ENCODE measurements around the gene ZC2HC1C. TPM values are rescaled to one million over a fixed set of nuclear protein-coding genes. Genes with fewer than 3 reads are reported as not detected.

Gene ZC2HC1C
- total and polyA plus RNA-seq, 2 of the 13 experiments (the other 11 are each of a cell fraction or from before 2014, with no cell fraction given) = 3.3 to 3.5 TPM

- TF ChIP-seq ATF7-NPFF (CRISPR knock-in tag; IDR thresholded peaks at IDR 0.05; ENCODE audit: low read depth) (no peak), ZNF256 (CRISPR knock-in tag; conservative IDR thresholded peaks at IDR 0.05) (no peak), TMF1 (CRISPR knock-in tag; IDR thresholded peaks at IDR 0.05; ENCODE audit: low read depth) (no peak), CCAR2 (optimal IDR thresholded peaks at IDR 0.05; ENCODE audit: low read depth, low read length) (no peak), ZNF891 (CRISPR knock-in tag; IDR thresholded peaks at IDR 0.05) (no peak), KMT2B (CRISPR knock-in tag; IDR thresholded peaks at IDR 0.05) (no peak), GTF3A (CRISPR knock-in tag; conservative IDR thresholded peaks at IDR 0.05) (no peak), RBM22 (optimal IDR thresholded peaks at IDR 0.05; ENCODE audit: low read length) (peak; percentile 16), SRY (CRISPR knock-in tag; IDR thresholded peaks at IDR 0.05) (no peak), ZNF354B (CRISPR knock-in tag; IDR thresholded peaks at IDR 0.05) (no peak), GATAD2A (CRISPR knock-in tag; IDR thresholded peaks at IDR 0.05) (peak; percentile 31; the same call in 1 of the 2 replicates), FOXA3 (CRISPR knock-in tag; IDR thresholded peaks at IDR 0.05) (no peak), ZNF841 (CRISPR knock-in tag; IDR thresholded peaks at IDR 0.05; ENCODE audit: borderline replicate concordance) (no peak), ZSCAN29 (CRISPR knock-in tag; conservative IDR thresholded peaks at IDR 0.05) (no peak), ZNF777 (CRISPR knock-in tag; IDR thresholded peaks at IDR 0.05) (no peak), CEBPZ (IDR thresholded peaks at IDR 0.05; ENCODE audit: low read length) (no peak), ZNF577 (CRISPR knock-in tag; IDR thresholded peaks at IDR 0.05; ENCODE audit: borderline replicate concordance, low read depth) (no peak), NR2F6 (IDR thresholded peaks at IDR 0.05) (no peak), NR2F6 (CRISPR knock-in tag; IDR thresholded peaks at IDR 0.05) (peak; percentile 26; the same call in 1 of the 2 replicates)
- TF ChIP-seq, protein P1, sequence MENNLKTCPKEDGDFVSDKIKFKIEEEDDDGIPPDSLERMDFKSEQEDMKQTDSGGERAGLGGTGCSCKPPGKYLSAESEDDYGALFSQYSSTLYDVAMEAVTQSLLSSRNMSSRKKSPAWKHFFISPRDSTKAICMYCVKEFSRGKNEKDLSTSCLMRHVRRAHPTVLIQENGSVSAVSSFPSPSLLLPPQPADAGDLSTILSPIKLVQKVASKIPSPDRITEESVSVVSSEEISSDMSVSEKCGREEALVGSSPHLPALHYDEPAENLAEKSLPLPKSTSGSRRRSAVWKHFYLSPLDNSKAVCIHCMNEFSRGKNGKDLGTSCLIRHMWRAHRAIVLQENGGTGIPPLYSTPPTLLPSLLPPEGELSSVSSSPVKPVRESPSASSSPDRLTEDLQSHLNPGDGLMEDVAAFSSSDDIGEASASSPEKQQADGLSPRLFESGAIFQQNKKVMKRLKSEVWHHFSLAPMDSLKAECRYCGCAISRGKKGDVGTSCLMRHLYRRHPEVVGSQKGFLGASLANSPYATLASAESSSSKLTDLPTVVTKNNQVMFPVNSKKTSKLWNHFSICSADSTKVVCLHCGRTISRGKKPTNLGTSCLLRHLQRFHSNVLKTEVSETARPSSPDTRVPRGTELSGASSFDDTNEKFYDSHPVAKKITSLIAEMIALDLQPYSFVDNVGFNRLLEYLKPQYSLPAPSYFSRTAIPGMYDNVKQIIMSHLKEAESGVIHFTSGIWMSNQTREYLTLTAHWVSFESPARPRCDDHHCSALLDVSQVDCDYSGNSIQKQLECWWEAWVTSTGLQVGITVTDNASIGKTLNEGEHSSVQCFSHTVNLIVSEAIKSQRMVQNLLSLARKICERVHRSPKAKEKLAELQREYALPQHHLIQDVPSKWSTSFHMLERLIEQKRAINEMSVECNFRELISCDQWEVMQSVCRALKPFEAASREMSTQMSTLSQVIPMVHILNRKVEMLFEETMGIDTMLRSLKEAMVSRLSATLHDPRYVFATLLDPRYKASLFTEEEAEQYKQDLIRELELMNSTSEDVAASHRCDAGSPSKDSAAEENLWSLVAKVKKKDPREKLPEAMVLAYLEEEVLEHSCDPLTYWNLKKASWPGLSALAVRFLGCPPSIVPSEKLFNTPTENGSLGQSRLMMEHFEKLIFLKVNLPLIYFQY (CRISPR knock-in tag; IDR thresholded peaks at IDR 0.05; ENCODE audit: borderline replicate concordance) = no peak
- TF ChIP-seq, protein P2, sequence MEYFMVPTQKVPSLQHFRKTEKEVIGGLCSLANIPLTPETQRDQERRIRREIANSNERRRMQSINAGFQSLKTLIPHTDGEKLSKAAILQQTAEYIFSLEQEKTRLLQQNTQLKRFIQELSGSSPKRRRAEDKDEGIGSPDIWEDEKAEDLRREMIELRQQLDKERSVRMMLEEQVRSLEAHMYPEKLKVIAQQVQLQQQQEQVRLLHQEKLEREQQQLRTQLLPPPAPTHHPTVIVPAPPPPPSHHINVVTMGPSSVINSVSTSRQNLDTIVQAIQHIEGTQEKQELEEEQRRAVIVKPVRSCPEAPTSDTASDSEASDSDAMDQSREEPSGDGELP (IDR thresholded peaks at IDR 0.05; ENCODE audit: borderline replicate concordance, low read depth) = no peak
- TF ChIP-seq, protein P3, sequence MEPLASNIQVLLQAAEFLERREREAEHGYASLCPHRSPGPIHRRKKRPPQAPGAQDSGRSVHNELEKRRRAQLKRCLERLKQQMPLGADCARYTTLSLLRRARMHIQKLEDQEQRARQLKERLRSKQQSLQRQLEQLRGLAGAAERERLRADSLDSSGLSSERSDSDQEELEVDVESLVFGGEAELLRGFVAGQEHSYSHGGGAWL (CRISPR knock-in tag; IDR thresholded peaks at IDR 0.05) = no peak
These were observed 58.6 kb downstream of the ZC2HC1C start (continued) for GRCh38 chr14:75127903-75128595.
